IMR-90 (cell line): ENCODE data around the gene NFE2. TPM values are rescaled to one million over a fixed set of nuclear protein-coding genes. Genes with fewer than 3 reads are reported as not detected.
A peak's percentile ranks its signal among the peaks of the same experiment; 100 is the strongest.

Source experiments
- ATAC-seq: fragments of 200-7000 bp; cut with Tn5 transposase; 2 replicates; pipeline ENCODE4 v1.9.1; 2020; ENCODE audit warnings: low read depth, mild to moderate bottlenecking, moderate library complexity
- BruUV-seq: library from RNA; stranded (reverse); fragments of 400-500 nt; replicated peaks from 2 replicates; lab custom pipeline; 2021; lab: Mats Ljungman, UMichigan
- CTCF ChIA-PET: fragments of 300-600 bp; formaldehyde crosslinking; extraction: SDS; loops from one replicate; lab custom pipeline; 2021; ENCODE audit warnings: antibody characterized with exemption; lab: Yijun Ruan, JAX
- POLR2A ChIA-PET: fragments of 300-600 bp; sonication (Branson Sonifier 250); formaldehyde crosslinking; loops from one replicate; lab custom pipeline; 2022; ENCODE audit warnings: antibody characterized with exemption; ENCODE audit not compliant: unreplicated experiment; lab: Charles Lee
- DNase-seq: peaks from one replicate; pipeline ENCODE4 v3.0.0; 2013
- H2AFZ ChIP-seq: replicated peaks from 2 replicates; pipeline ENCODE3; 2013; ENCODE audit warnings: low read length, mild to moderate bottlenecking; ENCODE audit not compliant: poor library complexity
- H2AK5ac ChIP-seq: 2 replicates; pipeline ENCODE4 v1.6.1; 2013; ENCODE audit warnings: low read depth, low read length, inconsistent platforms
- H2AK9ac ChIP-seq: replicated peaks from 2 replicates; pipeline ENCODE3; 2013; ENCODE audit warnings: mild to moderate bottlenecking, low read depth, low read length, moderate library complexity; ENCODE audit not compliant: poor library complexity
- H2BK120ac ChIP-seq: 2 replicates; pipeline ENCODE4 v1.6.1; 2013; ENCODE audit warnings: low read depth, low read length, inconsistent platforms
- H2BK15ac ChIP-seq: 3 replicates; pipeline ENCODE4 v1.6.1; 2013; ENCODE audit warnings: low read depth, low read length, inconsistent platforms
- H2BK20ac ChIP-seq: 2 replicates; pipeline ENCODE4 v1.6.1; 2013; ENCODE audit warnings: low read depth, mild to moderate bottlenecking, inconsistent platforms, low read length, moderate library complexity
- H2BK5ac ChIP-seq: 2 replicates; pipeline ENCODE4 v1.6.1; 2013; ENCODE audit warnings: mild to moderate bottlenecking, low read depth, low read length, inconsistent platforms; ENCODE audit not compliant: poor library complexity, severe bottlenecking
- H3K14ac ChIP-seq: replicated peaks from 2 replicates; pipeline ENCODE4 v1.6.1; 2013; ENCODE audit warnings: low read depth, low read length, inconsistent platforms
- H3K18ac ChIP-seq: 2 replicates; pipeline ENCODE4 v1.6.1; 2013; ENCODE audit warnings: low read depth, low read length, control low read depth
- H3K23ac ChIP-seq: 2 replicates; pipeline ENCODE4 v1.6.1; 2013; ENCODE audit warnings: low read depth, low read length, inconsistent platforms
- H3K27ac ChIP-seq: 2 replicates; pipeline ENCODE4 v1.5.1; 2013; ENCODE audit warnings: mild to moderate bottlenecking, control low read depth, low read length; ENCODE audit not compliant: insufficient read depth
- H3K27me3 ChIP-seq: 2 replicates; pipeline ENCODE4 v1.6.1; 2013; ENCODE audit warnings: low read length; ENCODE audit not compliant: control insufficient read depth, insufficient read depth
- H3K36me3 ChIP-seq: 2 replicates; pipeline ENCODE4 v1.6.1; 2013; ENCODE audit warnings: low read length, mixed read lengths; ENCODE audit not compliant: control insufficient read depth, insufficient read depth
- H3K4ac ChIP-seq: 2 replicates; pipeline ENCODE4 v1.6.1; 2013; ENCODE audit warnings: low read depth, low read length, inconsistent platforms
- H3K4me1 ChIP-seq: 2 replicates; pipeline ENCODE4 v1.6.1; 2013; ENCODE audit warnings: low read length, mixed read lengths; ENCODE audit not compliant: control insufficient read depth, insufficient read depth
- H3K4me2 ChIP-seq: 2 replicates; pipeline ENCODE4 v1.6.1; 2013; ENCODE audit warnings: low read depth, mild to moderate bottlenecking, control low read depth, low read length, moderate library complexity
- H3K4me3 ChIP-seq: 2 replicates; pipeline ENCODE4 v1.5.1; 2013; ENCODE audit warnings: low read depth, mild to moderate bottlenecking, control low read depth, low read length, moderate library complexity; ENCODE audit not compliant: insufficient read depth
- H3K56ac ChIP-seq: 2 replicates; pipeline ENCODE4 v1.6.1; 2013; ENCODE audit warnings: low read length, inconsistent platforms; ENCODE audit not compliant: insufficient read depth; ENCODE audit errors: extremely low read depth
- H3K79me1 ChIP-seq, 2 experiments: 2 replicates each; pipeline ENCODE4 v1.6.1; 2013; ENCODE audit warnings: low read length in 2 of 2, inconsistent platforms in 1 of 2, low read depth in 1 of 2
- H3K9ac ChIP-seq: 2 replicates; pipeline ENCODE4 v1.6.1; 2013; ENCODE audit warnings: low read depth, low read length, control low read depth
- H3K9me1 ChIP-seq: 2 replicates; pipeline ENCODE4 v1.6.1; 2013; ENCODE audit warnings: low read length, inconsistent platforms; ENCODE audit not compliant: insufficient read depth
- H3K9me3 ChIP-seq: 2 replicates; pipeline ENCODE4 v1.6.1; 2013; ENCODE audit warnings: low read length; ENCODE audit not compliant: control insufficient read depth, insufficient read depth
- H4K20me1 ChIP-seq: 2 replicates; pipeline ENCODE4 v1.6.1; 2013; ENCODE audit warnings: low read length, inconsistent platforms; ENCODE audit not compliant: insufficient read depth
- H4K5ac ChIP-seq: 2 replicates; pipeline ENCODE4 v1.6.1; 2013; ENCODE audit warnings: mild to moderate bottlenecking, low read depth, low read length, control low read depth
- H4K8ac ChIP-seq, 2 experiments: 2 replicates each; pipeline ENCODE4 v1.6.1; 2013; ENCODE audit warnings: low read depth in 2 of 2, low read length in 2 of 2, control low read depth in 1 of 2, inconsistent platforms in 1 of 2
- H4K91ac ChIP-seq: 2 replicates; pipeline ENCODE4 v1.6.1; 2013; ENCODE audit warnings: low read depth, low read length, inconsistent platforms; ENCODE audit not compliant: insufficient read depth
- BHLHE40 ChIP-seq: fragments of 150-350 bp; IDR thresholded peaks from 2 replicates; pipeline ENCODE4 v1.6.1; 2016; ENCODE audit warnings: mild to moderate bottlenecking, low read depth, low read length
- CEBPB ChIP-seq: IDR thresholded peaks from 2 replicates; pipeline ENCODE4 v1.6.1; 2012; ENCODE audit warnings: low read depth, low read length, improper control_type of control experiment
- CHD1 ChIP-seq: IDR thresholded peaks from 2 replicates; pipeline ENCODE4 v1.6.1; 2012; ENCODE audit warnings: low read depth, low read length, improper control_type of control experiment
- ELK1 ChIP-seq: fragments of 150-350 bp; IDR thresholded peaks from 2 replicates; pipeline ENCODE4 v1.6.1; 2016; ENCODE audit warnings: low read depth, mild to moderate bottlenecking, low read length, moderate library complexity, borderline replicate concordance
- FOS ChIP-seq: fragments of 150-350 bp; IDR thresholded peaks from 2 replicates; pipeline ENCODE4 v1.6.1; 2016; ENCODE audit warnings: low read depth, low read length
- RAD21 ChIP-seq: IDR thresholded peaks from 2 replicates; pipeline ENCODE4 v1.6.1; 2012; ENCODE audit warnings: low read length, improper control_type of control experiment
- RCOR1 ChIP-seq: IDR thresholded peaks from 2 replicates; pipeline ENCODE4 v1.6.1; 2012; ENCODE audit warnings: mild to moderate bottlenecking, low read length, improper control_type of control experiment; ENCODE audit not compliant: insufficient replicate concordance
- RFX5 ChIP-seq: IDR thresholded peaks from 2 replicates; pipeline ENCODE4 v1.8.0; 2012; ENCODE audit warnings: low read depth, mild to moderate bottlenecking, low read length, moderate library complexity
- SMC3 ChIP-seq: fragments of 150-350 bp; IDR thresholded peaks from 2 replicates; pipeline ENCODE4 v1.6.1; 2016; ENCODE audit warnings: low read depth, mild to moderate bottlenecking, antibody characterized with exemption, low read length, moderate library complexity
- USF2 ChIP-seq: fragments of 150-350 bp; IDR thresholded peaks from 2 replicates; pipeline ENCODE4 v1.6.1; 2017; ENCODE audit warnings: mild to moderate bottlenecking, antibody characterized with exemption, low read length, low read depth
- whole genome bisulfite sequencing, 2 experiments: methylation state at CpG; one replicate each; pipeline versions ENCODE4 v1.1.5 to v1.1.7; 2013; ENCODE audit warnings: missing lambda C conversion rate in 2 of 2; ENCODE audit not compliant: insufficient read length in 1 of 2; ENCODE audit errors: extremely low coverage in 2 of 2; 5-methylcytosine and 5-hydroxymethylcytosine counted together
- dilution Hi-C: fragments of 300-500 bp; cut with HindIII; formaldehyde crosslinking; loops from one replicate; pipeline ENCODE4 v1.14.3; 2018; ENCODE audit warnings: low sequenced_read_pairs; ENCODE audit not compliant: unreplicated experiment
- in situ Hi-C: fragments of 300-500 bp; cut with MboI; formaldehyde crosslinking; loops from 3 replicates; pipeline ENCODE4 v1.14.3; 2019; ENCODE audit warnings: low sequenced_read_pairs, inconsistent platforms, mixed read lengths
- intact Hi-C: fragments of 100-400 bp; cut with micrococcal nuclease; formaldehyde crosslinking; loops from 2 replicates; pipeline ENCODE4 v1.10.0; 2022
- polyA plus RNA-seq, 3 experiments: library from polyadenylated mRNA; depleted of rRNA; stranded (reverse); fragments of >200 nt; gene quantifications; 2 replicates each; pipeline ENCODE4 v1.2.3, GENCODE V29; 2012; ENCODE audit warnings: low replicate concordance in 1 of 3
- total RNA-seq: library from RNA; depleted of rRNA; stranded (reverse); fragments of >200 nt; gene quantifications from 2 replicates; pipeline ENCODE4 v1.2.3, GENCODE V29; 2012

Gene NFE2
- total and polyA plus RNA-seq, 2 of the 4 experiments (the other 2 are of a cell fraction) = 0.18 to 0.32 TPM

GRCh38 chr12:54301428-54302048 is 723 bp upstream of the NFE2 start:
- TF ChIP-seq FOS = no peak
- TF ChIP-seq ELK1 = no peak
- no peak for TF ChIP-seq USF2
- no peak for TF ChIP-seq BHLHE40
- TF ChIP-seq RFX5 = no peak
- no peak for TF ChIP-seq SMC3
- no peak for TF ChIP-seq RCOR1
- TF ChIP-seq RAD21 = no peak
- TF ChIP-seq CEBPB = no peak
- no peak for TF ChIP-seq CHD1
- Histone ChIP-seq H4K8ac (no peak overlapping the region; a peak in 1 of 4 replicates), H3K23ac (no peak overlapping the region; the same call in 1 of the 2 replicates), H2BK5ac (no peak overlapping the region), H3K56ac (no peak overlapping the region), H2BK15ac (no peak overlapping the region), H3K4me3 (no peak overlapping the region), H2AK5ac (no peak overlapping the region), H4K5ac (no peak overlapping the region), H3K27me3 (peaks cover 38% of the 10 kb centered on the region), H3K14ac (no peak overlapping the region), H3K9me1 (0 out of 2 replicates have a peak, but pooled peaks cover 3% of the 10 kb centered on the region), H4K91ac (no peak overlapping the region), H3K79me1 (no peaks in the 10 kb centered on the region), H3K9ac (no peak overlapping the region), H2BK20ac (no peak overlapping the region), H3K18ac (no peak overlapping the region), H3K4me1 (peaks cover 9% of the 10 kb centered on the region), H3K9me3 (no peaks in the 10 kb centered on the region), H3K4ac (no peak overlapping the region), H2BK120ac (no peak overlapping the region), H2AK9ac (peak overlapping the region; percentile 60), H3K36me3 (no peaks in the 10 kb centered on the region), H4K20me1 (no peaks in the 10 kb centered on the region), H3K4me2 (no peak overlapping the region), H3K27ac (no peak overlapping the region), H2AFZ (no peak overlapping the region)
- no TSS peak for BruUV-seq
- no CpG with 5 or more reads among the region's 1 CpG for WGBS, 2 experiments
- intact Hi-C loops = no loop called here
- ChIA-PET CTCF (interaction anchor here (0.7 kb wide), 1 partner anchor 25 kb away, joined by 3 read pairs; no protein-coding TSS in a partner anchor), POLR2A (interaction anchor here (0.6 kb wide), 1 partner anchor 55 kb away, joined by 6 read pairs; no protein-coding TSS in a partner anchor)
- in situ Hi-C loops = no loop called here
- dilution Hi-C loops = no loop called here
- ATAC-seq (no peak), DNase-seq (no peak)
